HG03060 (cell line): ENCODE measurements around the gene ZNF212.

Experiments used
- ATAC-seq: cut with Tn5 transposase; IDR thresholded peaks from one replicate; pipeline ENCODE4 v1.9.1; 2021; ENCODE audit warnings: low read depth, moderate number of reproducible peaks; ENCODE audit not compliant: unreplicated experiment

ZNF212 gene

GRCh38 chr7:149304006-149304405 is 64.6 kb downstream of the ZNF212 start:
- ATAC-seq: no peak
